H1 (cell line): ENCODE data around the gene SLC30A5. TPM values are rescaled to one million over a fixed set of nuclear protein-coding genes. Genes with fewer than 3 reads are reported as not detected.
A peak's percentile ranks its signal among the peaks of the same experiment; 100 is the strongest.

Experiments used
- CTCF ChIA-PET: fragments of 300-600 bp; sonication (Branson Sonifier 250); formaldehyde crosslinking; loops from one replicate; lab custom pipeline; 2021; ENCODE audit not compliant: partially characterized antibody; lab: Charles Lee
- POLR2A ChIA-PET: fragments of 300-600 bp; sonication (Branson Sonifier 250); formaldehyde crosslinking; loops from one replicate; lab custom pipeline; 2021; ENCODE audit warnings: inconsistent platforms; ENCODE audit not compliant: partially characterized antibody; lab: Charles Lee
- DNase-seq, 2 experiments: peaks; one replicate each; pipeline versions ENCODE4 v3.0.0 to v3.0.0-alpha.2; 2010 to 2022; ENCODE audit warnings: low spot score in 2 of 2, low read depth in 1 of 2, mixed read lengths in 1 of 2
- FAIRE-seq: peaks from 2 replicates; lab custom pipeline; 2011; peaks lifted over from hg19 to GRCh38; lab: Jason Lieb, UNC
- H2AFZ ChIP-seq: 2 replicates; pipeline ENCODE4 v1.8.1; 2012; ENCODE audit warnings: low read length, inconsistent platforms
- H2AK5ac ChIP-seq: 2 replicates; pipeline ENCODE4 v1.6.1; 2013; ENCODE audit warnings: low read depth, low read length
- H2BK120ac ChIP-seq: replicated peaks from 2 replicates; pipeline ENCODE3; 2013; ENCODE audit warnings: low read depth, low read length, inconsistent platforms
- H2BK12ac ChIP-seq: 2 replicates; pipeline ENCODE4 v1.6.1; 2013; ENCODE audit warnings: low read depth, low read length
- H2BK15ac ChIP-seq: 2 replicates; pipeline ENCODE4 v1.6.1; 2013; ENCODE audit warnings: low read length
- H2BK20ac ChIP-seq: 2 replicates; pipeline ENCODE4 v1.6.1; 2013; ENCODE audit warnings: low read length
- H2BK5ac ChIP-seq: 2 replicates; pipeline ENCODE4 v1.6.1; 2013; ENCODE audit warnings: low read depth, low read length
- H3K14ac ChIP-seq: 2 replicates; pipeline ENCODE4 v1.6.1; 2013; ENCODE audit warnings: inconsistent platforms; ENCODE audit not compliant: insufficient read length
- H3K18ac ChIP-seq: 2 replicates; pipeline ENCODE4 v1.6.1; 2013; ENCODE audit warnings: low read length; ENCODE audit errors: extremely low read depth
- H3K23ac ChIP-seq: 2 replicates; pipeline ENCODE4 v1.6.1; 2013; ENCODE audit warnings: inconsistent platforms; ENCODE audit not compliant: insufficient read length
- H3K23me2 ChIP-seq: 2 replicates; pipeline ENCODE4 v1.6.1; 2013; ENCODE audit warnings: low read depth, low read length
- H3K27ac ChIP-seq: 2 replicates; pipeline ENCODE4 v1.6.1; 2011; ENCODE audit warnings: low read depth, low read length, inconsistent platforms
- H3K27me3 ChIP-seq, 4 experiments: replicated peaks in 1 of 4; 1 replicate in 1 of 4; 2 replicates in 3 of 4; pipeline versions ENCODE4 v1.6.1 to v1.8.1; 2011 to 2013; ENCODE audit warnings: low read length in 3 of 4, mild to moderate bottlenecking in 3 of 4, inconsistent platforms in 2 of 4, mixed read lengths in 2 of 4, moderate library complexity in 1 of 4; ENCODE audit not compliant: control insufficient read depth in 3 of 4, insufficient read depth in 3 of 4; ENCODE audit errors: extremely low read depth in 1 of 4
- H3K36me3 ChIP-seq, 4 experiments: 2 replicates each; pipeline versions ENCODE4 v1.6.1 to v1.8.1; 2011 to 2013; ENCODE audit warnings: mild to moderate bottlenecking in 4 of 4, low read length in 3 of 4, moderate library complexity in 2 of 4, control low read depth in 1 of 4, inconsistent platforms in 1 of 4; ENCODE audit not compliant: insufficient read depth in 4 of 4, control insufficient read depth in 2 of 4
- H3K4ac ChIP-seq: replicated peaks from 2 replicates; pipeline ENCODE3; 2013; ENCODE audit warnings: low read length, low read depth, mixed read lengths, inconsistent platforms; ENCODE audit not compliant: insufficient read length
- H3K4me1 ChIP-seq, 4 experiments: replicated peaks in 1 of 4; 1 replicate in 1 of 4; 2 replicates in 3 of 4; pipeline versions ENCODE4 v1.6.1 to v1.8.1; 2011 to 2013; ENCODE audit warnings: low read length in 3 of 4, inconsistent platforms in 2 of 4, mixed read lengths in 1 of 4; ENCODE audit not compliant: insufficient read depth in 4 of 4, control insufficient read depth in 3 of 4
- H3K4me2 ChIP-seq, 2 experiments: 2 replicates each; pipeline versions ENCODE4 v1.6.1 to v1.8.1; 2011 to 2013; ENCODE audit warnings: low read depth in 2 of 2, low read length in 2 of 2, control low read depth in 1 of 2, inconsistent platforms in 1 of 2, mild to moderate bottlenecking in 1 of 2; ENCODE audit not compliant: insufficient read depth in 1 of 2
- H3K4me3 ChIP-seq, 4 experiments: fragments of 200-600, 300-600 bp in 1 of 4; sonication (generic), shearing (Covaris generic), sonication (Bioruptor Twin) in 1 of 4; 2 replicates each; pipeline versions ENCODE4 v1.5.1 to v1.8.1; 2011 to 2016; ENCODE audit warnings: low read length in 4 of 4, low read depth in 3 of 4, control low read depth in 2 of 4, inconsistent platforms in 2 of 4, mild to moderate bottlenecking in 2 of 4, mixed read lengths in 1 of 4, moderate library complexity in 1 of 4; ENCODE audit not compliant: insufficient read depth in 2 of 4; ENCODE audit errors: extremely low read depth in 1 of 4
- H3K56ac ChIP-seq: replicated peaks from 2 replicates; pipeline ENCODE3; 2013; ENCODE audit warnings: low read depth, mild to moderate bottlenecking, mixed read lengths, low read length, inconsistent platforms; ENCODE audit not compliant: insufficient read length
- H3K79me1 ChIP-seq: 2 replicates; pipeline ENCODE4 v1.6.1; 2013; ENCODE audit warnings: low read depth, low read length, control low read depth
- H3K79me2 ChIP-seq, 2 experiments: 2 replicates each; pipeline versions ENCODE4 v1.6.1 to v1.8.1; 2012 to 2013; ENCODE audit warnings: low read length in 2 of 2, mild to moderate bottlenecking in 2 of 2, inconsistent platforms in 1 of 2; ENCODE audit not compliant: insufficient read depth in 2 of 2, control insufficient read depth in 1 of 2
- H3K9ac ChIP-seq, 4 experiments: replicated peaks in 1 of 4; 1 replicate in 1 of 4; 2 replicates in 3 of 4; pipeline versions ENCODE4 v1.6.1 to v1.8.1; 2011 to 2013; ENCODE audit warnings: low read depth in 3 of 4, low read length in 3 of 4, control low read depth in 2 of 4, mild to moderate bottlenecking in 2 of 4, moderate library complexity in 2 of 4, inconsistent platforms in 1 of 4; ENCODE audit errors: extremely low read depth in 1 of 4
- H3K9me3 ChIP-seq, 2 experiments: 2 replicates each; pipeline versions ENCODE4 v1.6.1 to v1.8.1; 2012 to 2013; ENCODE audit warnings: mild to moderate bottlenecking in 2 of 2, moderate library complexity in 2 of 2, control low read depth in 1 of 2, inconsistent platforms in 1 of 2, low read depth in 1 of 2, low read length in 1 of 2, mixed read lengths in 1 of 2; ENCODE audit not compliant: insufficient read depth in 2 of 2
- H4K20me1 ChIP-seq, 2 experiments: replicated peaks in 1 of 2; 2 replicates each; pipeline versions ENCODE3 to v1.8.1; 2011 to 2013; ENCODE audit warnings: inconsistent platforms in 2 of 2, low read length in 2 of 2, mild to moderate bottlenecking in 1 of 2; ENCODE audit not compliant: insufficient read depth in 2 of 2, control insufficient read depth in 1 of 2
- H4K5ac ChIP-seq: 2 replicates; pipeline ENCODE4 v1.6.1; 2013; ENCODE audit warnings: low read length, low read depth, mixed read lengths, inconsistent platforms; ENCODE audit not compliant: insufficient read length
- H4K8ac ChIP-seq: 2 replicates; pipeline ENCODE4 v1.8.0; 2013; ENCODE audit warnings: mild to moderate bottlenecking, moderate library complexity, low read length, inconsistent platforms; ENCODE audit not compliant: insufficient read depth; ENCODE audit errors: extremely low read depth
- H4K91ac ChIP-seq: replicated peaks from 2 replicates; pipeline ENCODE3; 2013; ENCODE audit warnings: low read length, mixed read lengths, inconsistent platforms; ENCODE audit not compliant: insufficient read length
- CTBP2 ChIP-seq: IDR thresholded peaks from 2 replicates; pipeline ENCODE4 v1.7.0; 2011; ENCODE audit warnings: borderline replicate concordance, mild to moderate bottlenecking, moderate library complexity, mixed read lengths, low read length; ENCODE audit not compliant: insufficient read depth, insufficient read length
- EGR1 ChIP-seq: IDR thresholded peaks from 2 replicates; pipeline ENCODE4 v1.6.1; 2011; ENCODE audit warnings: low read depth, low read length, borderline replicate concordance
- GTF2F1 ChIP-seq: IDR thresholded peaks from 2 replicates; pipeline ENCODE4 v1.6.1; 2012; ENCODE audit warnings: low read depth, low read length, improper control_type of control experiment, borderline replicate concordance
- RXRA ChIP-seq: IDR thresholded peaks from 2 replicates; pipeline ENCODE4 v1.6.1; 2011; ENCODE audit warnings: low read depth, mild to moderate bottlenecking, low read length, moderate library complexity; ENCODE audit not compliant: insufficient read depth
- TEAD4 ChIP-seq: IDR thresholded peaks from 2 replicates; pipeline ENCODE4 v1.6.1; 2012; ENCODE audit warnings: low read depth, low read length, inconsistent platforms, mixed read lengths
- WGBS, 2 experiments: shearing (Covaris generic) in 1 of 2; methylation state at CpG; one replicate each; pipeline versions ENCODE4 v1.1.6 to v1.1.7; 2013 to 2015; ENCODE audit warnings: low lambda C conversion rate in 2 of 2, mixed read lengths in 2 of 2, inconsistent platforms in 1 of 2, low coverage in 1 of 2, missing lambda C conversion rate in 1 of 2; ENCODE audit not compliant: insufficient replicate concordance in 2 of 2, insufficient coverage in 1 of 2, insufficient read length in 1 of 2; ENCODE audit errors: extremely low coverage in 1 of 2, missing lambda C conversion rate in 1 of 2; 5-methylcytosine and 5-hydroxymethylcytosine counted together
- polyA plus RNA-seq, 7 experiments: library from polyadenylated mRNA; depleted of rRNA in 3 of 7; stranded (reverse) in 5 of 7; unstranded in 2 of 7; fragments of >200 nt in 5 of 7; fragments of 200-250 nt in 2 of 7; gene quantifications; 1 replicate in 5 of 7; 2 replicates in 1 of 7; 4 replicates in 1 of 7; pipeline versions ENCODE4 v1.2.1 to v1.2.3, GENCODE V29; 2011 to 2013; ENCODE audit warnings: missing spikeins in 2 of 7, mixed read lengths in 2 of 7
- total RNA-seq: library from RNA; stranded (reverse); fragmentation: NEBNext Ultra II Directional; extraction: Animal tissue kit (Norgen Biotek cat#: 25700); gene quantifications from 2 replicates; pipeline ENCODE4 v1.2.1, GENCODE V29; 2021

The SLC30A5 gene
- total and polyA plus RNA-seq, 2 of the 8 experiments (the other 6 are each of a cell fraction or from before 2014, with no cell fraction given): 31.0 to 43.5 TPM

- Histone ChIP-seq H3K27me3 (no peaks in the 10 kb centered on the region), H3K23me2 (no peaks in the 10 kb centered on the region), H3K27ac (no peak overlapping the region), H3K4me1 (no peaks in the 10 kb centered on the region; a peak in 1 of 7 replicates), H2BK5ac (no peak overlapping the region), H3K9ac (no peak overlapping the region), H3K18ac (no peak overlapping the region), H3K79me2 (peaks cover 0 to 7% of the 10 kb centered on the region in 2 experiments; a peak in 2 of 4 replicates), H3K79me1 (no peaks in the 10 kb centered on the region), H3K4me2 (no peak overlapping the region), H2BK20ac (no peak overlapping the region), H2BK12ac (no peak overlapping the region), H4K20me1 (no peaks in the 10 kb centered on the region), H3K36me3 (no peaks in the 10 kb centered on the region), H2BK120ac (no peak overlapping the region), H3K9me3 (no peaks in the 10 kb centered on the region), H3K4me3 (no peak overlapping the region), H3K23ac (no peak overlapping the region), H4K5ac (no peak overlapping the region), H2AFZ (0 out of 2 replicates have a peak overlapping the region, but pooled peaks have one; percentile 57), H2AK5ac (no peak overlapping the region), H3K56ac (no peak overlapping the region), H3K4ac (no peak overlapping the region)
- DNase-seq (no peak), FAIRE-seq (no peak)
- CTCF ChIA-PET: interaction anchor here (0.6 to 1.7 kb wide), 3 partner anchors 85 to 339 kb away, joined by 3 to 4 read pairs (median 3); no protein-coding TSS in a partner anchor
- WGBS, 2 experiments: 83% methylated on average over 3 of the region's 3 CpGs; no CpG with 5 or more reads in 1 of the 2 experiments
- POLR2A ChIA-PET: interaction anchor here (1.0 kb wide), 1 partner anchor 100 kb away, joined by 4 read pairs; no protein-coding TSS in a partner anchor
- no peak for TF ChIP-seq GTF2F1
- TF ChIP-seq TEAD4: no peak
- TF ChIP-seq EGR1: no peak
- TF ChIP-seq CTBP2: no peak
- no peak for TF ChIP-seq RXRA
- TF ChIP-seq, all 59 proteins: peak for 0
- Histone ChIP-seq H3K14ac (no peak overlapping the region), H2BK15ac (no peak overlapping the region), H4K91ac (no peak overlapping the region), H4K8ac (no peak overlapping the region)
Measured at GRCh38 chr5:69090158-69090557, 3.7 kb upstream of the SLC30A5 start.
